Heart right ventricle (tissue), 16 donors: Measurements from ENCODE around the gene TEDC1. TPM values are rescaled to one million over a fixed set of nuclear protein-coding genes. Genes with fewer than 3 reads are reported as not detected.

Source experiments
- ATAC-seq, 8 donors: fragments of 200-7000 bp; cut with Tn5 transposase; one replicate each; pipeline ENCODE4 v1.9.1; 2020; ENCODE audit warnings: mild to moderate bottlenecking in 8 of 8, moderate library complexity in 8 of 8, moderate number of reproducible peaks in 1 of 8
- DNase-seq, 2 donors: peaks; one replicate each; pipeline ENCODE4 v3.0.0-alpha.2; 2020
- H3K27ac ChIP-seq, 10 donors: fragments of 200-600 bp; sonication (generic) in 2 of 10; one replicate each; pipeline versions ENCODE4 v1.5.0 to v1.8.0; 2020 to 2022; ENCODE audit warnings: mild to moderate bottlenecking in 3 of 10
- H3K27me3 ChIP-seq, 7 donors: fragments of 200-600 bp; one replicate each; pipeline ENCODE4 v1.8.0; 2021 to 2022; ENCODE audit warnings: mild to moderate bottlenecking in 2 of 7
- H3K36me3 ChIP-seq, 9 donors: fragments of 200-600 bp; sonication (generic) in 1 of 9; one replicate each; pipeline versions ENCODE4 v1.5.0 to v1.8.0; 2020 to 2022; ENCODE audit warnings: mild to moderate bottlenecking in 2 of 9
- H3K4me1 ChIP-seq, 9 donors: fragments of 200-600 bp; sonication (generic) in 1 of 9; one replicate each; pipeline versions ENCODE4 v1.5.0 to v1.8.0; 2020 to 2022; ENCODE audit warnings: mild to moderate bottlenecking in 4 of 9
- H3K4me3 ChIP-seq, 10 donors: fragments of 200-600 bp; sonication (generic) in 2 of 10; one replicate each; pipeline versions ENCODE4 v1.5.0 to v1.8.0; 2020 to 2022; ENCODE audit warnings: mild to moderate bottlenecking in 7 of 10, moderate library complexity in 2 of 10
- H3K9me3 ChIP-seq, 11 donors: fragments of 200-600 bp in 10 of 11; sonication (generic) in 2 of 11; one replicate each; pipeline versions ENCODE4 v1.5.0 to v1.8.0; 2013 to 2022; ENCODE audit warnings: mild to moderate bottlenecking in 2 of 11, control low read depth in 1 of 11, moderate library complexity in 1 of 11
- WGBS, 2 donors: extraction: QIAGEN DNeasy Blood & Tissue Kit; methylation state at CpG; one replicate each; pipeline ENCODE4 v1.1.7; 2013; ENCODE audit warnings: inconsistent platforms in 1 of 2; 5-methylcytosine and 5-hydroxymethylcytosine counted together
- intact Hi-C, 10 donors: fragments of 100-400 bp; cut with DNase I; formaldehyde crosslinking; loops; one replicate each; pipeline versions ENCODE4 v1.11.1 to v1.14.2; 2022
- polyA plus RNA-seq, 2 donors: library from polyadenylated mRNA; stranded (reverse); fragments of 200-250 nt; gene quantifications; one replicate each; pipeline ENCODE4 v1.2.3, GENCODE V29; 2013
- total RNA-seq, 10 donors: library from RNA; stranded (reverse); fragmentation: NEBNext Ultra II Directional in 3 of 10; extraction: Animal tissue kit (Norgen Biotek cat#: 25700) in 3 of 10; gene quantifications; one replicate each; pipeline versions ENCODE4 v1.2.1 to v1.2.4, GENCODE V29; 2021 to 2023
- TF ChIP-seq, protein P1 (sequence below), 9 donors: fragments of 200-600 bp; sonication (generic) in 2 of 9; IDR thresholded peaks; one replicate each; pipeline versions ENCODE4 v1.5.0 to v1.8.0; 2021 to 2022; ENCODE audit warnings: antibody characterized with exemption in 9 of 9, mild to moderate bottlenecking in 5 of 9, moderate library complexity in 1 of 9
- donor health status: Arrhythmogenic right ventricular cardiomyopathy.
- donor health status: ischemic (EF 13 %, LVEDD 7.1; RV severe dilation, severe dysfunction).
- donor health status: healthy with polysubstance abuse.
- donor health status: DM: no; HTN: yes; CAD: no.
- donor health status: DM: no; HTN: no; CAD: no.
- donor health status: ischemic (EF 25% LVEDD 6.9; RV normal size, moderate dysfunction).
- donor health status: ischemic (EF 25% LVEDD 5.7; RV mildly dilated, moderate dysfunction).
- donor health status: healthy.
- donor health status: DM: yes; HTN: yes; CAD: no.
- donor health status: Ischemic cardiomyopathy.
- donor health status: ischemic (EF 35%, LVEDD 5.7; RV mildly dilated, moderate dysfunction).
- donor health status: nonischemic (EF 11% LVEDD 7.7; RV severe dilation, severe dysfunction).
- donor health status: DM: yes; HTN: yes; CAD: no.
- donor health status: PGD.
- donor health status: ischemic (EF 29% LVEDD 5.4; RV normal size, mild dysfunction).
- donor health status: nonischemic (EF 23%, LVEDD 6.1; RV moderate dilation, normal function).

Gene TEDC1
- total and polyA plus RNA-seq, 12 donors, result 2.3 to 10.0 (median 4.4) TPM

GRCh38 chr14:105478398-105479251 lies 12.4 kb upstream of the TEDC1 start:
- Histone ChIP-seq H3K36me3 (peaks cover 0 to 29% (median 5%) of the 10 kb centered on the region in 9 donors), H3K9me3 (no peaks in the 10 kb centered on the region), H3K27me3 (peaks cover 0 to 55% (median 0%) of the 10 kb centered on the region in 7 donors), H3K4me1 (peaks cover 40 to 79% (median 76%) of the 10 kb centered on the region in 9 donors), H3K27ac (peak overlapping the region; percentile 25 to 100 (median 97)), H3K4me3 (peak overlapping the region in 3 of 10 donors; percentile 3 to 13 (median 10))
- ATAC-seq (no peak), DNase-seq (no peak)
- intact Hi-C loops, result no loop called here
- TF ChIP-seq, protein P1, sequence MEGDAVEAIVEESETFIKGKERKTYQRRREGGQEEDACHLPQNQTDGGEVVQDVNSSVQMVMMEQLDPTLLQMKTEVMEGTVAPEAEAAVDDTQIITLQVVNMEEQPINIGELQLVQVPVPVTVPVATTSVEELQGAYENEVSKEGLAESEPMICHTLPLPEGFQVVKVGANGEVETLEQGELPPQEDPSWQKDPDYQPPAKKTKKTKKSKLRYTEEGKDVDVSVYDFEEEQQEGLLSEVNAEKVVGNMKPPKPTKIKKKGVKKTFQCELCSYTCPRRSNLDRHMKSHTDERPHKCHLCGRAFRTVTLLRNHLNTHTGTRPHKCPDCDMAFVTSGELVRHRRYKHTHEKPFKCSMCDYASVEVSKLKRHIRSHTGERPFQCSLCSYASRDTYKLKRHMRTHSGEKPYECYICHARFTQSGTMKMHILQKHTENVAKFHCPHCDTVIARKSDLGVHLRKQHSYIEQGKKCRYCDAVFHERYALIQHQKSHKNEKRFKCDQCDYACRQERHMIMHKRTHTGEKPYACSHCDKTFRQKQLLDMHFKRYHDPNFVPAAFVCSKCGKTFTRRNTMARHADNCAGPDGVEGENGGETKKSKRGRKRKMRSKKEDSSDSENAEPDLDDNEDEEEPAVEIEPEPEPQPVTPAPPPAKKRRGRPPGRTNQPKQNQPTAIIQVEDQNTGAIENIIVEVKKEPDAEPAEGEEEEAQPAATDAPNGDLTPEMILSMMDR (IDR thresholded peaks at IDR 0.05), result no peak
- 51 to 62% methylated on average over 68 to 81 of the region's 81 CpGs for WGBS, 2 donors

DNA sequence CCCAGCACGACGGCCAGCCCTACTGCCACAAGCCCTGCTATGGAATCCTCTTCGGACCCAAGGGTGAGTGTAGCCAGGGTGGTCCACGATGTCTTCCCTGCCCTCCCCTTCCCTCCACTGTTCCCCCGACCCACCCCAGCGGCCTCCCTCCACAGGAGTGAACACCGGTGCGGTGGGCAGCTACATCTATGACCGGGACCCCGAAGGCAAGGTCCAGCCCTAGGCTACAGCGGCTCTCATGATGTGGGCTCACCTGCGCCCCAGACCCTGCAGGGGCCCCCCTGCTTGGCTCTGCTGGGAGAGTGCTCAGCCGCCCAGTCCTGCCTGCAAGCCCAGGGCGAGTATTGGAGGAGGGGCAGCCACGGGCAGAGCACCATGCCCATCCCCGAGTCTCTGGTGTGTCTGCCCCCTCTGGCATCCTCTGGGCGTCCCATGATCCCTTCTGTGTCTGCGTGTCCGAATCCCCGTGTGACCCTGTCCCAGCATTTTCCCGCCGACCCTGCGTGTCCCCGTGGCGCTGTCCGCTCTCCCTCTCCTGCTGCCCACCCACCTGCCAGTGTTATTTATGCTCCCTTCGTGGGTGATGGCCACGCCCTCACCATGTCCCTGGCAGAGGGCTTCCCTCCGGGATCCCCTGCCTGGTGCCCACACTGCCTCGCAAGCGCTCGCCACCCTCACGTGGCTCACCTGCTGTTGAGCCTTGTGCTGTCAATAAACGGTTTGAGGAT lies 11.5 kb upstream of the TEDC1 start:
- DNase-seq, result peak in 1 of 2 donors; percentile 26
- peaks cover 48 to 85% (median 82%) of the 10 kb centered on the region in 9 donors for H3K4me1 ChIP-seq
- TF ChIP-seq, protein P1 (IDR thresholded peaks at IDR 0.05), result no peak
- peaks cover 0 to 29% (median 5%) of the 10 kb centered on the region in 9 donors for H3K36me3 ChIP-seq
- intact Hi-C loops, result loop anchor here in 3 of 10 donors (5.0 to 10.0 kb wide), 4 partner anchors 65 to 285 kb away; partner anchors contain the start of genes TEX22 (in 2 of the 3) and MTA1 (in 1 of the 3)
- no peak overlapping the region for H3K4me3 ChIP-seq
- ATAC-seq, result no peak
- peaks cover 0 to 48% (median 0%) of the 10 kb centered on the region in 7 donors for H3K27me3 ChIP-seq
- H3K9me3 ChIP-seq, result no peaks in the 10 kb centered on the region
- H3K27ac ChIP-seq, result peak overlapping the region in 9 of 10 donors; percentile 89 to 100 (median 98)
- 44 to 50% methylated on average over 32 to 34 of the region's 34 CpGs for WGBS, 2 donors

GRCh38 chr14:105480199-105480746 lies 10.8 kb upstream of the TEDC1 start:
- ATAC-seq (no peak), DNase-seq (peak in 1 of 2 donors; percentile 24)
- Histone ChIP-seq H3K27me3 (peaks cover 0 to 41% (median 0%) of the 10 kb centered on the region in 7 donors), H3K4me1 (peaks cover 54 to 90% (median 87%) of the 10 kb centered on the region in 9 donors), H3K9me3 (no peaks in the 10 kb centered on the region), H3K36me3 (peaks cover 0 to 29% (median 5%) of the 10 kb centered on the region in 9 donors), H3K27ac (peak overlapping the region; percentile 89 to 100 (median 96)), H3K4me3 (peak overlapping the region in 5 of 10 donors; percentile 31 to 51 (median 47))
- intact Hi-C loops, result loop anchor here in 3 of 10 donors (5.0 to 10.0 kb wide), 4 partner anchors 65 to 285 kb away; partner anchors contain the start of genes TEX22 (in 2 of the 3) and MTA1 (in 1 of the 3)
- TF ChIP-seq, protein P1 (IDR thresholded peaks at IDR 0.05), result no peak
- 59 to 61% methylated on average over 15 of the region's 15 CpGs for WGBS, 2 donors
